ENCODE data around the gene CFAP74. TPM values are rescaled to one million over a fixed set of nuclear protein-coding genes. Genes with fewer than 3 reads are reported as not detected.

CFAP74 gene
- total RNA-seq, 1 donor from 2014 or later: not detected

DNA sequence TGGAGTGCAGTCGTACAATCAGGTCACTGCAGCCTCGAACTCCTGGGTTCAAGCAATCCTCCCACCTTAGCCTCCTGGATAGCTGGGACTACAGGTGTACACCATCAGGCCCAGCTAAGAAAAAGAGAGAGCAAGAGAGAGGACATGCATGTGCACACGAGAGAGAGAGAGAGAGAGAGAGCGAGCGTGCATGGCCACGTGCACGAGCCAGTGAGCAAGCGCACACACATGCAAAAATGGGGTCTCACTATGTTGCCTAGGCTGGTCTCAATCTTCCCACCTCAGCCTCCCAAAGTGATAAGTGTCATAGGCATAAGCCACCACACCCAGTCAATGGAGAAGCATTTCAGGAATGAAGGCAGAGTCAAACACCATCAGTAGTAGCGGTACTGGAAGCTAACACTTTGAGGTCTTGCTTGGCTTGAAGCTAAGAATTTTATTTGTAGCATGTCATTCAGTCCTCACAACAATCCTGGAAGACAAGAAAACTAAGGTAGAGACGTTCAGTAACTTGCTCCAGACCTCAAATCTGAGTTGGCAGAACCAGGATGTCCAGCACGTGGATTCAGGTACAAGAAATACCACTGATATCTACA, 127.2 kb downstream of the CFAP74 start:
- TF ChIP-seq, protein P1, sequence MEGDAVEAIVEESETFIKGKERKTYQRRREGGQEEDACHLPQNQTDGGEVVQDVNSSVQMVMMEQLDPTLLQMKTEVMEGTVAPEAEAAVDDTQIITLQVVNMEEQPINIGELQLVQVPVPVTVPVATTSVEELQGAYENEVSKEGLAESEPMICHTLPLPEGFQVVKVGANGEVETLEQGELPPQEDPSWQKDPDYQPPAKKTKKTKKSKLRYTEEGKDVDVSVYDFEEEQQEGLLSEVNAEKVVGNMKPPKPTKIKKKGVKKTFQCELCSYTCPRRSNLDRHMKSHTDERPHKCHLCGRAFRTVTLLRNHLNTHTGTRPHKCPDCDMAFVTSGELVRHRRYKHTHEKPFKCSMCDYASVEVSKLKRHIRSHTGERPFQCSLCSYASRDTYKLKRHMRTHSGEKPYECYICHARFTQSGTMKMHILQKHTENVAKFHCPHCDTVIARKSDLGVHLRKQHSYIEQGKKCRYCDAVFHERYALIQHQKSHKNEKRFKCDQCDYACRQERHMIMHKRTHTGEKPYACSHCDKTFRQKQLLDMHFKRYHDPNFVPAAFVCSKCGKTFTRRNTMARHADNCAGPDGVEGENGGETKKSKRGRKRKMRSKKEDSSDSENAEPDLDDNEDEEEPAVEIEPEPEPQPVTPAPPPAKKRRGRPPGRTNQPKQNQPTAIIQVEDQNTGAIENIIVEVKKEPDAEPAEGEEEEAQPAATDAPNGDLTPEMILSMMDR (conservative IDR thresholded peaks at IDR 0.05; ENCODE audit: low read depth, low read length): no peak
- no peak overlapping the region for H3K4me3 ChIP-seq (ENCODE audit: low read depth, low read length)
- no peak for DNase-seq (ENCODE audit: low read depth)

DNA sequence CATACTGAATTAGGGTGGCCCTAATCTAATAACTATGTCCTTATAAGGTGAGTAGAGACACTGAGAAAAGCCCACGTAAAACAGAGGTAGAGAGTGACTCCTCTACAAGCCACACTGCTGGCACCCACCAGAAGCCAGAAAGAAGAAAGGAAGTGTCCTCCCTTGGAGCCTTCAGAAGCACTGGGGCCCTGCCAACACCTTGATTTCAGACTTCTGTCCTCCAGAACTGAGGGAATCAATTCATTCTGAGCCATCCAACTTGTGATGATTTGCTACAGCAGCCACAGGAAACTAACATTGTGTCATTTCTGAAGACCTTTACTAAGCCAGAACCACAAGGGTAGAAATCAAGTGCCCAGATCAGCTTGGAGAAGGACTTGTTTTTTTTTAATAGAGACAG, 127.7 kb downstream of the CFAP74 start:
- DNase-seq (ENCODE audit: low read depth): no peak
- TF ChIP-seq, protein P1 (conservative IDR thresholded peaks at IDR 0.05; ENCODE audit: low read depth, low read length): no peak
- no peak overlapping the region for H3K4me3 ChIP-seq (ENCODE audit: low read depth, low read length)

- DNase-seq (ENCODE audit: low read depth): no peak
- H3K4me3 ChIP-seq (ENCODE audit: low read depth, low read length): no peak overlapping the region
- TF ChIP-seq, protein P1 (conservative IDR thresholded peaks at IDR 0.05; ENCODE audit: low read depth, low read length): no peak
Measured at GRCh38 chr1:1874901-1875300, 128.7 kb downstream of the CFAP74 start.

DNA sequence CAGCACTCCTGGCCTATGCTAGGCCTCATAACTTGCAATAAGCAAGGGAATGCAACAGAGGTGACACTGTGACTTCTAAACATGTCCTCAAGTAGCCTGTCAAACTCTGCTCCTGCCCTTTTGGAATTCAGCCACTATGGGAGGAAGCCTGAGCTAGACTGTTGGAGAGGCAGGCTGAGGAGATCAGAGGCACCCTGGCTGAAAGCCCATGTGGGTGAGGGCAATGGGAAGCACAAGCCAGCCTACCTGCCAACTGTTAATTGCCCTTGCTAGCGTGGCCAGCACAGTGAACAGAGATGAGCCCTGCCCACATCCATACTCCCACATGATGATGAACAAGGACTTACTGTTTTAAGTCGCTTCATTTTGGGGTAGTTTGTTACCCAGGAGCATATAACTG, 130.4 kb downstream of the CFAP74 start:
- H3K4me3 ChIP-seq (ENCODE audit: low read depth, low read length): no peak overlapping the region
- TF ChIP-seq, protein P1 (conservative IDR thresholded peaks at IDR 0.05; ENCODE audit: low read depth, low read length): no peak
- DNase-seq (ENCODE audit: low read depth): no peak

DNA sequence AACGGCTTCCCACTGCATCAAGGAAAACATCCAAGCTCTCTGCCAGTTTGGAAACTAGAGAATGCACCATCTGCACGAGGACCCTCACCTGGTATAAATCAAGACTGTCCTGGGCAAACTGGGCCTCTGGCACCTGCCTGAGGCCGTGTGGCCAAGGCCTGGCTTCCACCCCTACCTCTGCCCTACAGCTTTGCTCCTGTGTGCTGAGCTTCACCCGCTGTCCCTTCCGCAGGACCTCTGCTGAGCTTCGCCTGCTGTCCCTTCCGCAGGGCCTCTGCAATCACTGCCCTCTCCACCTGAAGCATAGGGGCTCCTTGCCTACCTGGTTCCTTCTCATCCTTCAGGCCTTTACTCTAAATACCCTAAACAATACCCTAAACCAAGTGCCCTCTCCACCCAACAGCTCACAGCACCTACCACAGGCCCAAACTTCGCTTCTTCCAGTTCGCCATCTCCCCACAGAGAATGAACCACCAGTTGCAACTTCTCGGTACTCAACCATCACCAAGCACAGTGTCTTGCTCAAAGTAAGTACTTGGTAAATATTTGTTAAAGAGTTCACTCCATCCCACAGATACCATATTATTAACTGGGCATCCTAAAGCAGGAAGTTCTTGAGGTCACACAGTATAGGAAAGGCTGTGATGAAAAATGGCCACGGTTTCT, 131.1 kb downstream of the CFAP74 start:
- TF ChIP-seq, protein P1 (conservative IDR thresholded peaks at IDR 0.05; ENCODE audit: low read depth, low read length): no peak
- no peak overlapping the region for H3K4me3 ChIP-seq (ENCODE audit: low read depth, low read length)
- no peak for DNase-seq (ENCODE audit: low read depth)

Other genes starting within 250 kb of the CFAP74 start
- 48.8 and 55.6 TPM in 2 replicates for gene NADK, start 225.3 kb downstream of the CFAP74 start, total RNA-seq
- 179 and 200 TPM in 2 replicates for gene GNB1, start 112.7 kb downstream of the CFAP74 start, total RNA-seq
- not detected in 2 replicates for gene CALML6, start 88.5 kb downstream of the CFAP74 start, total RNA-seq
- gene TMEM52, start 84.5 kb downstream of the CFAP74 start, total RNA-seq: 0.75 and 5.6 TPM in 2 replicates
- gene GABRD, start 15.6 kb upstream of the CFAP74 start, total RNA-seq: not detected in 2 replicates
- gene PRKCZ, start 46.6 kb upstream of the CFAP74 start, total RNA-seq: 19.2 and 28.1 TPM in 2 replicates
- 40.0 and 63.3 TPM in 2 replicates for gene FAAP20, start 191.0 kb upstream of the CFAP74 start, total RNA-seq
- 13.5 and 20.2 TPM in 2 replicates for gene SKI, start 224.5 kb upstream of the CFAP74 start, total RNA-seq

Data from epithelial cell of proximal tubule (primary cell).